Cardiac fibroblast (primary cell): ENCODE results near the gene SPECC1.
"Not testable (repeated sequence)": the region's sequence is repeated elsewhere in the genome, so short reads cannot be mapped to it uniquely, and the experiment has no call there.

Source experiments
- DNase-seq, 2 donors: peaks; one replicate each; pipeline versions ENCODE4 v3.0.0 to v3.0.0-alpha.2; 2010; ENCODE audit warnings: low read depth in 2 of 2
- H3K4me3 ChIP-seq, 2 donors: replicated peaks in 1 of 2; 1 replicate in 1 of 2; 2 replicates in 1 of 2; pipeline ENCODE4 v1.5.1; 2011; ENCODE audit warnings: low read depth in 2 of 2, low read length in 2 of 2, mild to moderate bottlenecking in 2 of 2, moderate library complexity in 1 of 2
- TF ChIP-seq, protein P1 (sequence below): IDR thresholded peaks from one replicate; pipeline ENCODE4 v1.5.1; 2011; ENCODE audit warnings: low read depth, mild to moderate bottlenecking, low read length, inconsistent platforms

Gene SPECC1

GRCh38 chr17:20230924-20231323 is 221.8 kb downstream of the SPECC1 start:
- no peak for DNase-seq
- TF ChIP-seq, protein P1, sequence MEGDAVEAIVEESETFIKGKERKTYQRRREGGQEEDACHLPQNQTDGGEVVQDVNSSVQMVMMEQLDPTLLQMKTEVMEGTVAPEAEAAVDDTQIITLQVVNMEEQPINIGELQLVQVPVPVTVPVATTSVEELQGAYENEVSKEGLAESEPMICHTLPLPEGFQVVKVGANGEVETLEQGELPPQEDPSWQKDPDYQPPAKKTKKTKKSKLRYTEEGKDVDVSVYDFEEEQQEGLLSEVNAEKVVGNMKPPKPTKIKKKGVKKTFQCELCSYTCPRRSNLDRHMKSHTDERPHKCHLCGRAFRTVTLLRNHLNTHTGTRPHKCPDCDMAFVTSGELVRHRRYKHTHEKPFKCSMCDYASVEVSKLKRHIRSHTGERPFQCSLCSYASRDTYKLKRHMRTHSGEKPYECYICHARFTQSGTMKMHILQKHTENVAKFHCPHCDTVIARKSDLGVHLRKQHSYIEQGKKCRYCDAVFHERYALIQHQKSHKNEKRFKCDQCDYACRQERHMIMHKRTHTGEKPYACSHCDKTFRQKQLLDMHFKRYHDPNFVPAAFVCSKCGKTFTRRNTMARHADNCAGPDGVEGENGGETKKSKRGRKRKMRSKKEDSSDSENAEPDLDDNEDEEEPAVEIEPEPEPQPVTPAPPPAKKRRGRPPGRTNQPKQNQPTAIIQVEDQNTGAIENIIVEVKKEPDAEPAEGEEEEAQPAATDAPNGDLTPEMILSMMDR: no peak
- no peak overlapping the region for H3K4me3 ChIP-seq

DNA sequence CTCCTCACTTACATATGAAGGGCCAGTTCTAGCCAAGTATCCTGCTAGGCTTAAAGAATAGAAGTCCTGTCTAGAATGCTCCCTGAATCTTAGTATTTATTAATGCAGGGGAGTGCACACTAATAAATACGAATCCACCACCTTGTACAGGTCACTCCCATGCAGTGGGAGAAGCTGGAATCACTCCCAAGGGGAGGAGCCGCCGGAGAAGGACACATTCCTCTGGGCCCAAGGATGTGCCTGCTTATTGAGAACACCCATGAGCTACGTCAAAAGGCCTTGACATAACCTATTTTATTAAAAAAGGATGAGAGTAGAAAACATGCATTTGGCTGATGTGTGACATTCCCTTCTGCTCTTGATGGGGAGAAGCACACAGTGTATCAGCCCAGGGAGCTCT is 223.5 kb downstream of the SPECC1 start:
- no peak overlapping the region for H3K4me3 ChIP-seq
- TF ChIP-seq, protein P1: no peak
- DNase-seq: no peak

DNA sequence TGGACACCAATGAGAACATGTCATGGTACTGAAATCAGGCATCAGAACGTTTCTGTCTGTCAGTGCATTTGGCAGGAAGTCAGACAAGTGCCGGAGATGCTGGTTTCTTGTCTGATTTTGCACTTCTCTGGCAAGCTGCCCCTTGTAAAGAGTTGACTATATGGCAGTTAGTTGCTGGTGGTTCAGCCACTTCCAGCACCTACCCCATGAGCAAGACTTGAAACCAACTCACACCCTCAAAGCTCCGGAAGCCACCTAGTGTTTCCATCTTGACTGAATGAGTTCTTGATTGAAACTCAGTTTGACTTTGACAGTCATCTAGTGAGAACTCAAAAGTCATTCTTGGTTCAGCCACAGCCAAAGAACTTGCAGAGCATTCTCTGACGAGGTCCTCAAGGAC is 225.1 kb downstream of the SPECC1 start:
- H3K4me3 ChIP-seq: no peak overlapping the region
- TF ChIP-seq, protein P1: no peak
- no peak for DNase-seq

DNA sequence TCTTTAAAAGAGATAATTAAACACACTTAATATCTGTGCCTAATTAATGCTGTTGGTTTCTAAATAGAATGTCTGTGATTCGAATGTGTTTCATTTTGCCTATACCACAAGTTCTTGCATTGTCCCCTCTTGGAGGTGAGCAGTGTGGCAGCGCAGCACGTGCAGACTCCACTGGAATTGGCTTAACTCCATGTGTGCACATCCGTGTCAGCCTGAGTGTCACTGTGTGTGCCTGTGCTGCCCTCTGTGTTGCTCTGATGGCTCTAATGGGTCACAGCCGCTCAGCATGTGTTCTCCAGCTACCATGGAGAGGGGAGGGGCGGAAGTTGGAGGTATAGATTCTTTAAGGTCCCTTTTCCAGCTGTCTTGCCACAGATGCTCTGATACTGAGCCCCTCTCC is 226.6 kb downstream of the SPECC1 start:
- TF ChIP-seq, protein P1: no peak
- DNase-seq: no peak
- H3K4me3 ChIP-seq: no peak overlapping the region

DNA sequence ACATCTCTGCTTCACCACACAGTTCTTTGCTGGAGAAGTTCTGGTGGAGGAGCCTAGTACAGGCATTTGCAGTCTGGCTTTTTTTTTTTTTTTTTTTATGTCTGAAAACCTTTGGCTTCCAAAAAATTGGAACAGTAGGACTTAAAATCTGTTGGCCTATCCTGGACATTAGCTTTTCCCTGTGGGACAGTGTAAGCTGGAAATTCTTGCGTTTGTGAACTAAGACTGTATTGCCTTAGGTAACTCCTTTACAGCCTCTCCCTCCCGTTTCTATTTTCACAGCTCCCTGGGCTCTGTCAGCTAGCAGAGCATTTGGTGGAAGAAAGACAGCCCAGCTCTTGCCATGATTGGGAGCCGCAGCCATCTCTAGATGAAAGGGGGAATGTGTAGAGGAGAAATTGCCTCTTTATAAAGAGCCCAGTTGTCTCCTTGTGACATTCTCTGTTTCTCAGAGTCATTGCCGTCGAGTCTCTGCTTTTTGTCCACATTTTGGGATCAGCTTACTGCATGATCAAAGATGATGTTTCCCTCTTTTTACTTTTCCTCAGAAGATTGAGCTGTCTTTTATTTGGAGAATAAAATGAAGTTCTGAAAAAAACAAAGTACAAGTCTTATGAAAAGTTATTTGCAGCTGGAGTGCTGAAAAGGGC is 227.5 kb downstream of the SPECC1 start:
- no peak for DNase-seq
- TF ChIP-seq, protein P1: no peak
- no peak overlapping the region for H3K4me3 ChIP-seq

GRCh38 chr17:20239776-20240175 is 230.6 kb downstream of the SPECC1 start:
- not testable (repeated sequence) for H3K4me3 ChIP-seq, DNase-seq

GRCh38 chr17:20241855-20242254 is 232.7 kb downstream of the SPECC1 start:
- TF ChIP-seq, protein P1: no peak
- no peak overlapping the region for H3K4me3 ChIP-seq
- DNase-seq: no peak
